ENCODE results near the gene EVC2.

DNA sequence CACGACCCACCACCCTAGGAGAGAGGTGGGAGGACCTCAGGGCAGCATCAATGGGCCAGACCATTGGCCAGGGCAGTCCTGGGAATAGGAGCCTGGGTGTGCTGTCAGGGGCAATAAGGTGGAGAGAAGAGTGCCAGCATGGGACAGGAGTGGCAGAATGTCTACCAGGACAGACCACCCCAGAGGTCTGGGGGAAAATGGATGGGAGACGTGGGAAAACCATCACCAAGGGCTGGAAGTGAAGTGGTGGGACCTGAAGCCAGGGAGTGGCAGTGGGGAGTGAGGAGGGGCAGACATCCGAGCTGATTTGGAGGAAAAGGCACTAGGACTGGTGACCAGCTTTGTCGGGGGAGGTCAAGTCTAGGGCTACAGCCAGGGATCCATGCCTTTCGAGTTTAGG, 993 bp downstream of the EVC2 start:
- TF ChIP-seq, protein P1, sequence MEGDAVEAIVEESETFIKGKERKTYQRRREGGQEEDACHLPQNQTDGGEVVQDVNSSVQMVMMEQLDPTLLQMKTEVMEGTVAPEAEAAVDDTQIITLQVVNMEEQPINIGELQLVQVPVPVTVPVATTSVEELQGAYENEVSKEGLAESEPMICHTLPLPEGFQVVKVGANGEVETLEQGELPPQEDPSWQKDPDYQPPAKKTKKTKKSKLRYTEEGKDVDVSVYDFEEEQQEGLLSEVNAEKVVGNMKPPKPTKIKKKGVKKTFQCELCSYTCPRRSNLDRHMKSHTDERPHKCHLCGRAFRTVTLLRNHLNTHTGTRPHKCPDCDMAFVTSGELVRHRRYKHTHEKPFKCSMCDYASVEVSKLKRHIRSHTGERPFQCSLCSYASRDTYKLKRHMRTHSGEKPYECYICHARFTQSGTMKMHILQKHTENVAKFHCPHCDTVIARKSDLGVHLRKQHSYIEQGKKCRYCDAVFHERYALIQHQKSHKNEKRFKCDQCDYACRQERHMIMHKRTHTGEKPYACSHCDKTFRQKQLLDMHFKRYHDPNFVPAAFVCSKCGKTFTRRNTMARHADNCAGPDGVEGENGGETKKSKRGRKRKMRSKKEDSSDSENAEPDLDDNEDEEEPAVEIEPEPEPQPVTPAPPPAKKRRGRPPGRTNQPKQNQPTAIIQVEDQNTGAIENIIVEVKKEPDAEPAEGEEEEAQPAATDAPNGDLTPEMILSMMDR (IDR thresholded peaks at IDR 0.05; ENCODE audit: insufficient read depth, low read length), result no peak
- TF ChIP-seq POLR2AphosphoS5 (IDR thresholded peaks at IDR 0.05; ENCODE audit: low read depth) (no peak), GABPA (IDR thresholded peaks at IDR 0.05; ENCODE audit: low read depth) (no peak), SPI1 (IDR thresholded peaks at IDR 0.05; ENCODE audit: borderline replicate concordance, low read depth) (no peak)
- TF ChIP-seq, protein P2, sequence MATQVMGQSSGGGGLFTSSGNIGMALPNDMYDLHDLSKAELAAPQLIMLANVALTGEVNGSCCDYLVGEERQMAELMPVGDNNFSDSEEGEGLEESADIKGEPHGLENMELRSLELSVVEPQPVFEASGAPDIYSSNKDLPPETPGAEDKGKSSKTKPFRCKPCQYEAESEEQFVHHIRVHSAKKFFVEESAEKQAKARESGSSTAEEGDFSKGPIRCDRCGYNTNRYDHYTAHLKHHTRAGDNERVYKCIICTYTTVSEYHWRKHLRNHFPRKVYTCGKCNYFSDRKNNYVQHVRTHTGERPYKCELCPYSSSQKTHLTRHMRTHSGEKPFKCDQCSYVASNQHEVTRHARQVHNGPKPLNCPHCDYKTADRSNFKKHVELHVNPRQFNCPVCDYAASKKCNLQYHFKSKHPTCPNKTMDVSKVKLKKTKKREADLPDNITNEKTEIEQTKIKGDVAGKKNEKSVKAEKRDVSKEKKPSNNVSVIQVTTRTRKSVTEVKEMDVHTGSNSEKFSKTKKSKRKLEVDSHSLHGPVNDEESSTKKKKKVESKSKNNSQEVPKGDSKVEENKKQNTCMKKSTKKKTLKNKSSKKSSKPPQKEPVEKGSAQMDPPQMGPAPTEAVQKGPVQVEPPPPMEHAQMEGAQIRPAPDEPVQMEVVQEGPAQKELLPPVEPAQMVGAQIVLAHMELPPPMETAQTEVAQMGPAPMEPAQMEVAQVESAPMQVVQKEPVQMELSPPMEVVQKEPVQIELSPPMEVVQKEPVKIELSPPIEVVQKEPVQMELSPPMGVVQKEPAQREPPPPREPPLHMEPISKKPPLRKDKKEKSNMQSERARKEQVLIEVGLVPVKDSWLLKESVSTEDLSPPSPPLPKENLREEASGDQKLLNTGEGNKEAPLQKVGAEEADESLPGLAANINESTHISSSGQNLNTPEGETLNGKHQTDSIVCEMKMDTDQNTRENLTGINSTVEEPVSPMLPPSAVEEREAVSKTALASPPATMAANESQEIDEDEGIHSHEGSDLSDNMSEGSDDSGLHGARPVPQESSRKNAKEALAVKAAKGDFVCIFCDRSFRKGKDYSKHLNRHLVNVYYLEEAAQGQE (IDR thresholded peaks at IDR 0.05; ENCODE audit: insufficient replicate concordance, low read depth), result no peak

Measured in HL-60 (cell line).